HG03460 (cell line): ENCODE results near the gene WIPI1.
"Not testable (repeated sequence)": the region's sequence is repeated elsewhere in the genome, so short reads cannot be mapped to it uniquely, and the experiment has no call there.

Source experiments
- ATAC-seq: cut with Tn5 transposase; IDR thresholded peaks from one replicate; pipeline ENCODE4 v1.9.1; 2021; ENCODE audit not compliant: unreplicated experiment

The WIPI1 gene

GRCh38 chr17:68387435-68388218 lies 69.7 kb downstream of the WIPI1 start:
- no peak for ATAC-seq

GRCh38 chr17:68385490-68386215 lies 71.6 kb downstream of the WIPI1 start:
- no peak for ATAC-seq

GRCh38 chr17:68384941-68385340 lies 72.4 kb downstream of the WIPI1 start:
- no peak for ATAC-seq

- ATAC-seq = no peak
Observed at GRCh38 chr17:68384471-68384870, 72.8 kb downstream of the WIPI1 start.

- ATAC-seq = no peak
Observed at GRCh38 chr17:68383443-68384321, 73.6 kb downstream of the WIPI1 start.

GRCh38 chr17:68383120-68383442 lies 74.2 kb downstream of the WIPI1 start:
- no peak for ATAC-seq

- no peak for ATAC-seq
Observed at GRCh38 chr17:68382582-68383085, 74.7 kb downstream of the WIPI1 start.

GRCh38 chr17:68381076-68381900 lies 76.0 kb downstream of the WIPI1 start:
- no peak for ATAC-seq

GRCh38 chr17:68379692-68380677 lies 77.3 kb downstream of the WIPI1 start:
- ATAC-seq = no peak

- no peak for ATAC-seq
Observed at GRCh38 chr17:68379177-68379510, 78.2 kb downstream of the WIPI1 start.

GRCh38 chr17:68378268-68379176 lies 78.8 kb downstream of the WIPI1 start:
- ATAC-seq = no peak

- no peak for ATAC-seq
Observed at GRCh38 chr17:68377771-68378267, 79.5 kb downstream of the WIPI1 start.

GRCh38 chr17:68376178-68376577 lies 81.1 kb downstream of the WIPI1 start:
- ATAC-seq = not testable (repeated sequence)

GRCh38 chr17:68375566-68375965 lies 81.7 kb downstream of the WIPI1 start:
- no peak for ATAC-seq
